B cell (primary cell): Measurements from ENCODE around the gene LNP1. TPM values are rescaled to one million over a fixed set of nuclear protein-coding genes. Genes with fewer than 3 reads are reported as not detected.

ENCODE experiments used
- ATAC-seq: fragments of 200-7000 bp; cut with Tn5 transposase; one replicate; pipeline ENCODE4 v1.10.0; 2021; ENCODE audit warnings: low read depth, mild to moderate bottlenecking, moderate number of reproducible peaks, moderate library complexity
- CTCF ChIA-PET: fragments of 350-600 bp; sonication (Branson Sonifier 250); formaldehyde crosslinking; loops from one replicate; lab custom pipeline; 2021; ENCODE audit warnings: antibody characterized with exemption, inconsistent platforms; lab: Charles Lee
- POLR2A ChIA-PET: fragments of 350-600 bp; sonication (Branson Sonifier 250); formaldehyde crosslinking; loops from one replicate; lab custom pipeline; 2021; ENCODE audit warnings: antibody characterized with exemption; lab: Charles Lee
- DNase-seq: peaks from one replicate; pipeline ENCODE4 v3.0.0; 2013
- H2AFZ ChIP-seq: 2 replicates; pipeline ENCODE4 v1.6.1; 2012; ENCODE audit warnings: mild to moderate bottlenecking, low read depth, low read length; ENCODE audit not compliant: insufficient read depth, poor library complexity, severe bottlenecking
- H3K27ac ChIP-seq, 2 donors: 1 replicate in 1 of 2; 2 replicates in 1 of 2; pipeline ENCODE4 v1.5.1; 2012 to 2013; ENCODE audit warnings: low read length in 2 of 2, mild to moderate bottlenecking in 2 of 2, moderate library complexity in 1 of 2
- H3K27me3 ChIP-seq, 4 experiments: fragments of 200-600 bp in 1 of 4; sonication (generic) in 1 of 4; replicated peaks in 1 of 4; 1 replicate in 2 of 4; 2 replicates in 2 of 4; pipeline versions ENCODE4 v1.6.1 to v1.7.0; 2013 to 2016; ENCODE audit warnings: low read length in 3 of 4, mild to moderate bottlenecking in 2 of 4, mixed read lengths in 1 of 4, moderate library complexity in 1 of 4; ENCODE audit not compliant: insufficient read depth in 4 of 4, control insufficient read depth in 3 of 4; ENCODE audit errors: control extremely low read depth in 1 of 4
- H3K36me3 ChIP-seq, 2 experiments: replicated peaks in 1 of 2; 1 replicate in 1 of 2; 2 replicates in 1 of 2; pipeline versions ENCODE4 v1.6.1 to v1.7.1; 2013; ENCODE audit warnings: low read length in 1 of 2; ENCODE audit not compliant: insufficient read depth in 2 of 2, control insufficient read depth in 1 of 2; ENCODE audit errors: control extremely low read depth in 1 of 2, extremely low read depth in 1 of 2
- H3K4me1 ChIP-seq, 2 donors: fragments of 200-600 bp in 1 of 2; sonication (generic) in 1 of 2; 1 replicate in 1 of 2; 2 replicates in 1 of 2; pipeline versions ENCODE4 v1.5.1 to v1.6.1; 2013 to 2017; ENCODE audit warnings: low read length in 2 of 2; ENCODE audit not compliant: control insufficient read depth in 2 of 2, insufficient read depth in 2 of 2
- H3K4me2 ChIP-seq: replicated peaks from 2 replicates; pipeline ENCODE3; 2012; ENCODE audit warnings: mild to moderate bottlenecking, low read depth, low read length; ENCODE audit not compliant: poor library complexity, severe bottlenecking
- H3K4me3 ChIP-seq, 5 experiments: fragments of 200-600 bp in 1 of 5; sonication (generic) in 1 of 5; 1 replicate in 3 of 5; 2 replicates in 2 of 5; pipeline versions ENCODE4 v1.5.1 to v1.7.0; 2011 to 2016; ENCODE audit warnings: low read length in 4 of 5, mild to moderate bottlenecking in 4 of 5, low read depth in 2 of 5, control low read depth in 1 of 5, moderate library complexity in 1 of 5; ENCODE audit not compliant: insufficient read depth in 1 of 5; ENCODE audit errors: control extremely low read depth in 1 of 5, extremely low read depth in 1 of 5
- H3K79me2 ChIP-seq: fragments of 200-600 bp; sonication (generic); one replicate; pipeline ENCODE4 v1.6.0; 2016; ENCODE audit warnings: low read length; ENCODE audit not compliant: control insufficient read depth, insufficient read depth
- H3K9ac ChIP-seq: fragments of 200-600 bp; sonication (generic); 2 replicates; pipeline ENCODE4 v1.6.1; 2017; ENCODE audit warnings: mild to moderate bottlenecking, low read length, moderate library complexity
- H3K9me3 ChIP-seq, 3 donors: one replicate each; pipeline versions ENCODE4 v1.6.1 to v1.7.1; 2013; ENCODE audit warnings: low read length in 2 of 3; ENCODE audit not compliant: control insufficient read depth in 2 of 3, insufficient read depth in 1 of 3; ENCODE audit errors: control extremely low read depth in 1 of 3
- H4K20me1 ChIP-seq: 2 replicates; pipeline ENCODE4 v1.6.0; 2012; ENCODE audit warnings: mild to moderate bottlenecking, low read length; ENCODE audit not compliant: insufficient read depth, control insufficient read depth, poor library complexity, severe bottlenecking
- H3K27ac Mint-ChIP-seq: one replicate; pipeline ENCODE4 v1.8.0; 2021; ENCODE audit warnings: mixed read lengths
- H3K27me3 Mint-ChIP-seq: one replicate; pipeline ENCODE4 v1.8.0; 2021; ENCODE audit warnings: mixed read lengths
- H3K4me1 Mint-ChIP-seq: one replicate; pipeline ENCODE4 v1.8.0; 2021; ENCODE audit warnings: mixed read lengths
- H3K4me3 Mint-ChIP-seq: one replicate; pipeline ENCODE4 v1.8.0; 2021; ENCODE audit warnings: mixed read lengths
- H3K9me3 Mint-ChIP-seq: one replicate; pipeline ENCODE4 v1.8.0; 2022; ENCODE audit warnings: mixed read lengths; ENCODE audit not compliant: insufficient read depth
- CTCF ChIP-seq: fragments of 200-600 bp; IDR thresholded peaks from one replicate; pipeline ENCODE4 v1.8.0; 2022; ENCODE audit warnings: antibody characterized with exemption, mild to moderate bottlenecking
- EZH2 ChIP-seq: IDR thresholded peaks from 2 replicates; pipeline ENCODE4 v1.6.1; 2012; ENCODE audit warnings: borderline replicate concordance, low read depth, mild to moderate bottlenecking, moderate library complexity, low read length; ENCODE audit not compliant: insufficient read depth, poor library complexity, severe bottlenecking
- WGBS: methylation state at CpG from one replicate; pipeline ENCODE4 v1.1.5; 2013; ENCODE audit warnings: missing lambda C conversion rate; ENCODE audit not compliant: insufficient coverage; 5-methylcytosine and 5-hydroxymethylcytosine counted together
- intact Hi-C: fragments of 100-400 bp; cut with micrococcal nuclease; formaldehyde crosslinking; loops from one replicate; pipeline ENCODE4 v1.10.0; 2022
- polyA plus RNA-seq: library from polyadenylated mRNA; depleted of rRNA; stranded (reverse); fragments of >200 nt; gene quantifications from 2 replicates; pipeline ENCODE4 v1.2.3, GENCODE V29; 2012
- total RNA-seq, 2 donors: library from RNA; stranded (reverse); fragments of 120-200 nt in 1 of 2; gene quantifications; 1 replicate in 1 of 2; 2 replicates in 1 of 2; pipeline versions ENCODE4 v1.2.3 to v1.2.4, GENCODE V29; 2013 to 2022

Gene LNP1
- total and polyA plus RNA-seq, 2 donors (not counting 1 experiment from before 2014, with no cell fraction given) = 0.39 to 1.9 TPM

DNA sequence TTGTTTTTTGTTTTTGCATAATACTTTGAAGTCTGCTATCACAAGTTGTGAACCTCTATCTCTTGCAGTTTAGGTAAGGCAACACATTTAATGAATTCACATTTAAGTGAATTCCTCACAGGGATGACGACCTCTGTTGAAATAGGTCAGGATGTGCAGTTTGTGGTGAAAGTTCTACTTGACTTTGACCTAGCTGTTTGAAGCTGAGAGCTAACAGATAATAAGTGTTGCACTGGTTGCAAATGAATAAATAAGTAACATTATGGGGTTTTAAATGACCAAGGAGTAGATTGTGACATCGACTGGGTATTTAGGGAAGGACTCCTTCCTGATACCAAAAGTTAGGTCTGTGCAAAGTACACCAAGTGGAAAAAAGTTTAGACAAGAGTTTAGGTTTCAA lies 42.9 kb upstream of the LNP1 start:
- DNase-seq = no peak
- no peak for ATAC-seq
- Histone ChIP-seq H4K20me1 (no peaks in the 10 kb centered on the region), H3K9me3 (no peaks in the 10 kb centered on the region), H3K4me1 (no peaks in the 10 kb centered on the region), H3K27ac (no peak overlapping the region), H3K4me3 (no peak overlapping the region), H2AFZ (no peak overlapping the region), H3K4me2 (no peak overlapping the region), H3K27me3 (no peaks in the 10 kb centered on the region), H3K79me2 (no peaks in the 10 kb centered on the region), H3K36me3 (peaks cover 3 to 36% of the 10 kb centered on the region in 2 experiments), H3K9ac (no peak overlapping the region)
- TF ChIP-seq EZH2 (no peak), CTCF (no peak)
- intact Hi-C loops = no loop called here
- Mint-ChIP-seq H3K4me3 (no peak overlapping the region), H3K27ac (no peak overlapping the region), H3K9me3 (peaks cover 2% of the 10 kb centered on the region), H3K27me3 (no peaks in the 10 kb centered on the region), H3K4me1 (no peaks in the 10 kb centered on the region)
- CTCF ChIA-PET = no interaction called here
- POLR2A ChIA-PET = no interaction called here
- 100% methylated on average over 2 of the region's 2 CpGs for WGBS

DNA sequence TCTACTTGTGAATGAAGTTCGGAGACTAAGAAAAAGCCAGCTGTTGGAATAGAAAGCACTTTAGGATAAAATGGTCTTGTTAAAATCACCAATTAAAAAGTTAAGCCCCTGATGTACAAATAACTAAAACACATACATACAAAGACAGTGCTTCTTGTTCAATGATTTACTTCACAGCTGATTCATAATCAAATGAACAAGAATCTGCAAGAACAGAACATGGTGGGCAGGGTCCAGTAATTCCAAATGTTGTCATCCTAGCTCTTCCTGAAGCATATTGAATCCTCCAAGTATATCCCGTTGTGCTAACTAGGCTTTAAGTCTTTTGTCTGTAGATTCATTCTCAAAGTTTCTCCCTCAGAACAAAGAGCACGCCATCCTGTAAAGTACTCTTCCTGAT lies 42.3 kb upstream of the LNP1 start:
- no peaks in the 10 kb centered on the region for H3K27me3 ChIP-seq
- no peaks in the 10 kb centered on the region for H3K9me3 ChIP-seq
- no peak overlapping the region for H3K9ac ChIP-seq
- no peak overlapping the region for H3K4me2 ChIP-seq
- H3K27ac Mint-ChIP-seq = no peak overlapping the region
- POLR2A ChIA-PET = no interaction called here
- DNase-seq = no peak
- H3K4me3 ChIP-seq = no peak overlapping the region
- H2AFZ ChIP-seq = no peak overlapping the region
- intact Hi-C loops = no loop called here
- WGBS = 100% methylated on average over 2 of the region's 3 CpGs
- no peak overlapping the region for H3K4me3 Mint-ChIP-seq
- no peak for ATAC-seq
- no peak overlapping the region for H3K27ac ChIP-seq
- H3K4me1 ChIP-seq = no peaks in the 10 kb centered on the region
- peaks cover 2% of the 10 kb centered on the region for H3K9me3 Mint-ChIP-seq
- H3K4me1 Mint-ChIP-seq = no peaks in the 10 kb centered on the region
- CTCF ChIA-PET = interaction anchor here (1.1 kb wide), 1 partner anchor 527 kb away, joined by 6 read pairs; no protein-coding TSS in a partner anchor
- no peaks in the 10 kb centered on the region for H3K27me3 Mint-ChIP-seq
- H3K79me2 ChIP-seq = no peaks in the 10 kb centered on the region
- TF ChIP-seq EZH2 = no peak
- no peak for TF ChIP-seq CTCF
- H4K20me1 ChIP-seq = no peaks in the 10 kb centered on the region
- H3K36me3 ChIP-seq = peaks cover 3 to 35% of the 10 kb centered on the region in 2 experiments
